GM18502 (cell line): ENCODE results near the gene ELOVL6.
"Not testable (repeated sequence)": the region's sequence is repeated elsewhere in the genome, so short reads cannot be mapped to it uniquely, and the experiment has no call there.

Experiments used
- ATAC-seq: cut with Tn5 transposase; IDR thresholded peaks from one replicate; pipeline ENCODE4 v1.9.1; 2021; ENCODE audit warnings: mild to moderate bottlenecking; ENCODE audit not compliant: unreplicated experiment, poor library complexity

The ELOVL6 gene

DNA sequence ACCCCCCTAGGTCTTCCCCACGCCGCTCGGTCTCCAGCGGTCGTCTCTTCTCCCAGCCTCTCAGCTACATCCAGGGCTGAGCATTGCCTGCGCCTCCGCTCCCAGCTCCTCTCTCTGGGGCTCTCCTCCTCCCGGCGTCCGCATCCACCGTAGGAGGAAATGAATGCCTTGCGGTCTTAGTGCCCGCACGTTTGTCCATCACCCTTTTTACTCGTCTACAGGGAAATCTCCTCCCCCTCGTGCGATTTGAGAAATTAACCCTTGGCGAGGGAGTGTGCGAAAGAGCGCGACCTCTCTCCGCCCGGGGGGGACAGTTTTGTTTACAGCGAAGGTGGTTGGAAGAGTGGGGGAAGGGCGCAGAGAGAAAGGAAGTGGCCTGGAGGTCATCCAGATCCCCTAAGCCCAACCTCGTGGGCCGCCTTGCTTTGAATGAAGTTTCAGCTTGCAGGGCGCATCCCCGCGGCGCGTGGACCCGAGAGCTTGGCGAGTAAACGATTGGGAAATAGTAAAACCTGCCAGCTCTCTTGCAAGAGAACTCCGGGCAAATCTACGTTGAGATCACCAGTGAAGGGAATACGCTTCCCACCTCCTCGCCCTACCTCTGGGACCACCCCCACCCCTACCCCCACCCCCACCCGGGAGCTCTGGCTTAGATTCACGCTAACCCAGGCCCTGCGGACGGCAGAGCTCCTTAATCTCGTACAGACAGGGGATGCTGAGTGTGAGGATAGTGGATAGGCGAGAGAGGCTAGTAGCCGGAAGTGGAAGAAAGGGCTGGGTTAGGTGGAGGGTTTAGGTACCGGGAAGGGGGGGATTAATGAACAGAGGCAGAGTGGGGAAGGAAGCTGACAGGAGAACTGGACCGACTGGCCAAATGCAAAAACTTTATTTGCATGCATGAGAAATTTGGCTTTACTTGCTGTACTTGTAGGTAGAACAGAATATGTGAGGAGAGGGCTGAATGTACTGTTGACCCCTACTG, at the start of gene ELOVL6:
Gene ELOVL6, minus strand, starts transcription at position 181 of the 982 bp plus-strand sequence. CDS start 280 bp downstream, outside the sequence.
- ATAC-seq, result peak; percentile 12

- ATAC-seq, result no peak
Observed at GRCh38 chr4:110248100-110248499, 49.7 kb upstream of the ELOVL6 start.

- ATAC-seq, result no peak
Observed at GRCh38 chr4:110247591-110247990, 49.2 kb upstream of the ELOVL6 start.

GRCh38 chr4:110245577-110245976, 47.2 kb upstream of the ELOVL6 start:
- no peak for ATAC-seq

DNA sequence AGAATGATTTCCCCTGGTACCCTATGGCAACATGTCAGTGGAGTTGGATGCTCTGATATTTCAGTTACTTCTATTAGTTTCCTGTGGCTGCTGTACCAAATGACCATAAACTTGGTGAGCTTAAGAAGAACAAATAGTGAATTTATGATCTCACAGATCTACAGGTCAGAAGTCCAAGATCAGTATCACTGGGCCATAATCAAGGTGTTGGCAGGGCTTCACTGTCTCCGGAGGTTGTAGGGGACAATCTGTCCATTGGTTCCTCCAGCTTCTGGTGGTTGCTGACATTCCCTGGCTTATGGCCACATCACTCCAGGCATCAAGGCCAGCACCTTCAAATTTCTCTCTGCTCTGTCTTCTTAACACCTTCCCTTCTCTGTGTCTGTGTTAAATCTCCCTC, 37.9 kb upstream of the ELOVL6 start:
- no peak for ATAC-seq

GRCh38 chr4:110233581-110233980, 35.2 kb upstream of the ELOVL6 start:
- not testable (repeated sequence) for ATAC-seq

DNA sequence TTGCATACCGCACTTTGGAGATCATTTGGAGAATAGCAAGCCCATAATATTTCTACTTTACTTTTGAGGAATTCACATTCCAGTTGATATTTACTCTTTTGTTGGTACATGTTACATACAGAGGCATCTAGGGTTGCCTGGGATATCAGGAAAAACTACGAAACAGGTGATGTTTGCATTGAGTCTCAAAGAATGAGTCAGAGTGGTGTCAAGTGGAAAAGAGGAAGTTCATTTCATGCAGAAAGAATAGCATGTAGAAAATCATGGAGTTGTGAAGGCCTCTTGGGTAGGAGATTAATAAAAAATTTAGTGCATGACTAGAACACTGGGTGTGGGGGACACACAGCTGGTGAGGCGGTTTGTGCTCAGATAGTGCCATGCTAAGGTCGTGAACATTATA, 33.5 kb upstream of the ELOVL6 start:
- peak; percentile 64 for ATAC-seq

DNA sequence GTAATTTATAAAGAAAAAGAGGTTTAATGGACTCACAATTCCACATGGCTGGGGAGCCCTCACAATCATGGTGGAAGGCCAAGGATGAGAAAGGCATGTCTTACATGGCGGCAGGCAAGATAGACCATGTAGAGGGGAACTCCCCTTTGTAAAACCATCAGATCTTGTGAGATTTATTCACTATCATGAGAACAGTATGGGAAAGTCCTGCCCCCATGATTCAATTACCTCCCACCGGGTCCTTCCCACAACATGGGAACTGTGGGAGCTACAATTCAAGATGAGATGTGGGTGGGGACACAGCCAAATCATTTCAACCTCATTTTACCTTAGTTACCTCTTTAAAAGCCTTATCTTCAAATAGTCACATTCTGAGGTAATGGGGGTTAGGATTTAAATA, 30.9 kb upstream of the ELOVL6 start:
- no peak for ATAC-seq

DNA sequence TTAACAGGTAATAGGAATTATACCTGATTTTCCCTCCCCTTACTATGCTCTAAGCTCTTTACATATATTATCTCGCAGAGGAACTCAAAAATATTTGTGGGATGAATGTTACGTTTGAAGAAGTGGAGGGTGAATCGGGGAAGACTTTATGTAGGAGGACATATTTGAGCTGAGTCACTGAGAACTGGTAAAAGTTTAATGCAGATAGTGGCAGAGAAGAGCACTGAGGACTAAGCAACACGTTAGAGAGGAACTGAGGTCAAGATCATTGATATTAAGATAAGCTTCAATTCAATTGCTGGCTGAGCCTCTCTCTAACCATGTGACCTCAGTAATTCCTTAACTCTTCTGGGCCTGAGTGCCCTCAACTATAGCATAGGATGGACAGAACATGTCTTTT, 26.4 kb upstream of the ELOVL6 start:
- ATAC-seq, result no peak

- ATAC-seq, result no peak
Observed at GRCh38 chr4:110224142-110224541, 25.7 kb upstream of the ELOVL6 start.

DNA sequence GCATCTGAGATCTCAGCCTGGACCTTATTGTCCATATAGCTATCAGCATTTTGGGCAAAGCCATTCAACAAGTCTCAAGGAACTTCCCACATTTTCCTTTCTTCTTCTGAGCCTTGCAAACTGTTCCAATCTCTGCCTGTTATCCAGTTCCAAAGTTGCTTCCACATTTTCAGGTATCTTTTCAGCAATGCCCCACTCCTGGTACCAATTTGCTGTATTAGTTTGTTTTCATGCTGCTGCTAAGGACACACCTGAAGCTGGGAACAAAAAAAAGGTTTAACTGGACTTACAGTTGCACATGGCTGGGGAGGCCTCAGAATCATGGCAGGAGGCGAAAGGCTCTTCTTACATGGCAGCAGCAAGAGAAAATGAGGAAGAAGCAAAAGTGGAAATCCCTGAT, 20.5 kb upstream of the ELOVL6 start:
- ATAC-seq, result not testable (repeated sequence)

DNA sequence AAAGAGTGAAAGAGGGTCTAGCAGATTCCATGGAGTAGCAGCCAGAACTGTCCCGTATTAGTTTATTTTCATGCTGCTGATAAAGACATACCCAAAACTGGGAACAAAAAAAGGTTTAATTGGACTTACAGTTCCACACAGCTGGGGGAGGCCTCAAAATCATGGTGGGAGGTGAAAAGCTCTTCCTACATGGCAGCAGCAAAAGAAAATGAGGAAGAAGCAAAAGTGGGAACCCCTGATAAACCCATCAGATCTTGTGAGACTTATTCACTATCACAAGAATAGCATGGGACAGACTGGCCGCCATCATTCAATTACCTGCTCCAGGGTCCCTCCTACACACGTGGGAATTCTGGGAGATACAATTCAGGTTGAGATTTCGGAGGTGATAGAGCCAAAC, 18.8 kb upstream of the ELOVL6 start:
- not testable (repeated sequence) for ATAC-seq

DNA sequence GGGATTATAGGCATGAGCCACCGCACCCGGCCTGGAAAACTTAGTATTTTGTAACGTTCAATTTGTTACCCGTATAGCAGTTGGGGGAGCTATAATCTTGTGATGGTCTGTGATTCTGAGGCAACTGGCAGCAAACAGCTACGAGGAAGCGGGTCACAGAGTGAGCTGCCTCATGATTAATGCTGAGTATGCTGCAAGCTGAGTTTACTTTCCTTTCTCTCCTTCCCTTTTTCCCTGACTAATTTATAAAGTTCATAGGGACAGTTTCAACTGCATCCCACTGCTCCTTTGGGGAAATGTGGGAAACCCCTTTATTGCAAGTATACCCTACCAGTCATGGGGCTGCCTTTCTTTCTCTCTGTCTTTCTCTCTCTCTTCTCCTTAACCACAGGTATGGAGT, 17.7 kb upstream of the ELOVL6 start:
- no peak for ATAC-seq

DNA sequence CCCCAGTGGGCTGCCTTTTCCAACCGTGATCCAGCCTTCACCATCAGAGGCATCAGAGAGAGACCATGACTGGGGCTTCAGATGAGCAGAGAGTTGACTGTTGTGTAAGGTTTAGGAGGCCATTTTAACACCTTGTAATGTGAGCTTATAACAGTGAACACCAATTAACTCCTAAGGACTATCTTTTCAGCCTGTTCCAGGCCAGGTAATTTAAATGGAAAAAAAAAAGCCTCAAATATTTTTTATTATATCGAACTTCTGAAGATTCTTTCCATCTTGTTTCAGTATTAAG, 13.3 kb upstream of the ELOVL6 start:
- ATAC-seq, result no peak

- peak; percentile 97 for ATAC-seq
Observed at GRCh38 chr4:110211007-110211769, 12.8 kb upstream of the ELOVL6 start.

DNA sequence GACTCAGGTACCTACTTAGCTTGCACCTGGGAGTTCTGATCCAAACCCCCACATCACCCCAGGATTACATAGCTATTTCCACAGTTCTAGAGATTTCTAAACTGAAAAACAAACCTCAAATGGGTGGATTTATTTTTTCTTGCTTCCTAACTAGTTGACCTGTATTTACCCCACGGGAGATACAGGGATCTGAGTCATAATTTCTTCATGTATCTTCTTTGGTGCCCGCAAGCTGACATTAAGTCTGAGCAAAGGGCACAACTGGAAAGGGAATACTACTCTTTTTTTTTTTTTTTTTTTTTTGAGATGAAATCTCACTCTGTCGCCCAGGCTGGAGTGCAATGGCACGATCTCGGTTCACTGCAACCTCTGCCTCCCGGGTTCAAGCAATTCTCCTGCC, 10.0 kb upstream of the ELOVL6 start:
- no peak for ATAC-seq

GRCh38 chr4:110207233-110207632, 8.8 kb upstream of the ELOVL6 start:
- ATAC-seq, result no peak

GRCh38 chr4:110202024-110202423, 3.6 kb upstream of the ELOVL6 start:
- no peak for ATAC-seq

DNA sequence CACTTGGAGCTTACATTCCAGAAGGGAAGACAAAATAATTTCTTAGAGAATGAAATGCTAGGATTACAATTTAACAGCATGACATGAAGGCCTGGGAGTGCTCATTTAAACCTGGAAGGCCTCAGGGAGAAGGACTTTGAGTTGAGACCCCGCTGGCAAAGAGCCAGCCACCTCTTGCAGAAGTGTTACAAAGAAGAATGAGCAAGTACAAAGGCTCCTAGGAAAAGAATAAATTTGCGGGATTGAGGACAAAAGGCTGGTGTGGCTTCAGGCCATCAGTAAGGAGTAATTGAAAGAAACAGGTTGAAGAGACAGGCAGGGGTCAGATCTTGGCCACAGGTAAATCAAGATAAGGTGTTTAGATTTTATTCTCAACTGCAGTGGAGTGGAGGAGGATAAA, 3.1 kb upstream of the ELOVL6 start:
- ATAC-seq, result no peak

GRCh38 chr4:110200689-110201088, 2.3 kb upstream of the ELOVL6 start:
- ATAC-seq, result no peak

GRCh38 chr4:110198049-110198434, 373 bp downstream of the ELOVL6 start:
- ATAC-seq, result no peak
